Measurements from ENCODE around the gene RXRA.

- TF ChIP-seq CTCF (IDR thresholded peaks at IDR 0.05) = no peak; the same call in 1 of the 2 replicates
- TF ChIP-seq SIN3A (IDR thresholded peaks at IDR 0.05; ENCODE audit: borderline replicate concordance, insufficient read depth, low read depth, low read length) = no peak
- no peak for TF ChIP-seq REST (IDR thresholded peaks at IDR 0.05; ENCODE audit: insufficient read depth in 1 of 2, low read depth in 2 of 2, low read length in 1 of 2)
These were observed 38.3 kb downstream of the RXRA start for GRCh38 chr9:134364391-134365114.

Measured in Panc1 (cell line).